Thoracic aorta (tissue), 2 donors: ENCODE measurements around the gene HUS1B. TPM values are rescaled to one million over a fixed set of nuclear protein-coding genes. Genes with fewer than 3 reads are reported as not detected.

Experiments
- ATAC-seq: fragments of 150-250 bp; one replicate; pipeline ENCODE4 v1.8.0; 2017; ENCODE audit warnings: low read depth; ENCODE audit not compliant: insufficient number of reproducible peaks, low FRiP score
- DNase-seq: peaks from one replicate; pipeline ENCODE4 v3.0.0-alpha.2; 2020; ENCODE audit warnings: low spot score
- H3K27ac ChIP-seq, 2 donors: fragments of 200-600 bp; sonication (generic); 1 replicate in 1 of 2; 2 replicates in 1 of 2; pipeline ENCODE4 v1.5.1; 2016; ENCODE audit warnings: mild to moderate bottlenecking in 2 of 2, moderate library complexity in 2 of 2
- H3K27me3 ChIP-seq: fragments of 200-600 bp; sonication (generic); replicated peaks from 2 replicates; pipeline ENCODE4 v1.6.0; 2016; ENCODE audit warnings: mild to moderate bottlenecking; ENCODE audit not compliant: insufficient read depth
- H3K36me3 ChIP-seq: fragments of 200-600 bp; sonication (generic); one replicate; pipeline ENCODE4 v1.5.1; 2016
- H3K4me1 ChIP-seq, 2 donors: fragments of 200-600 bp; sonication (generic); 1 replicate in 1 of 2; 2 replicates in 1 of 2; pipeline versions ENCODE4 v1.5.1 to v1.6.0; 2016; ENCODE audit warnings: low read depth in 2 of 2, mild to moderate bottlenecking in 1 of 2; ENCODE audit not compliant: control insufficient read depth in 1 of 2
- H3K4me3 ChIP-seq: fragments of 200-600 bp; sonication (generic); 2 replicates; pipeline ENCODE4 v1.5.1; 2016; ENCODE audit warnings: mild to moderate bottlenecking
- H3K9me3 ChIP-seq: fragments of 200-600 bp; sonication (generic); 2 replicates; pipeline ENCODE4 v1.5.1; 2016
- total RNA-seq, 2 donors: library from RNA; depleted of rRNA; stranded (reverse); fragments of >200 nt; gene quantifications; one replicate each; pipeline versions ENCODE4 v1.1.0 to v1.2.3, GENCODE V29; 2016
- TF ChIP-seq, protein P1 (sequence below): fragments of 200-600 bp; sonication (generic); IDR thresholded peaks from one replicate; pipeline ENCODE4 v1.5.1; 2019; ENCODE audit warnings: antibody characterized with exemption

HUS1B gene
- total RNA-seq, 2 donors from 2014 or later, result 0.71 to 2.6 TPM

DNA sequence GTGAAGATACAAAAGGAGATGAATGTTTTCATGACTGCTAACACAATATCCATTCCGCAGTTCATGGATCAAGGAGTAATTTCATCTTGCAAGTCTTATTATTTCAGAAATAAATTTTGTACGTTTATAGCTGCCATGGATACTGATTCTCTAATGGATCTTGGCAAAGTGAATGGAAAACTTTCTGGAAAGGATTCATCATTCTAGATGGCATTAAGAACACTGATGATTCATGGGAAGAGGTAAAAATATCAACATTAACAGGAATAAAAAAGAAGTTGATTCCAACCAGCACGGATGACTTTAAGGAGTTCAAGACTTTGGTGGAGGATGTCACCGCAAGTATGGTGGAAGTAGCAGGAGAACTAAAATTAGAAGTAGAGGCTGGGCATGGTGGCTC lies 2.8 kb downstream of the HUS1B start:
- ATAC-seq (no peak), DNase-seq (no peak)
- Histone ChIP-seq H3K9me3 (no peaks in the 10 kb centered on the region), H3K4me3 (no peak overlapping the region), H3K27ac (no peak overlapping the region), H3K36me3 (peaks cover 5% of the 10 kb centered on the region), H3K27me3 (no peaks in the 10 kb centered on the region), H3K4me1 (peaks cover 7 to 14% of the 10 kb centered on the region in 2 donors)
- TF ChIP-seq, protein P1, sequence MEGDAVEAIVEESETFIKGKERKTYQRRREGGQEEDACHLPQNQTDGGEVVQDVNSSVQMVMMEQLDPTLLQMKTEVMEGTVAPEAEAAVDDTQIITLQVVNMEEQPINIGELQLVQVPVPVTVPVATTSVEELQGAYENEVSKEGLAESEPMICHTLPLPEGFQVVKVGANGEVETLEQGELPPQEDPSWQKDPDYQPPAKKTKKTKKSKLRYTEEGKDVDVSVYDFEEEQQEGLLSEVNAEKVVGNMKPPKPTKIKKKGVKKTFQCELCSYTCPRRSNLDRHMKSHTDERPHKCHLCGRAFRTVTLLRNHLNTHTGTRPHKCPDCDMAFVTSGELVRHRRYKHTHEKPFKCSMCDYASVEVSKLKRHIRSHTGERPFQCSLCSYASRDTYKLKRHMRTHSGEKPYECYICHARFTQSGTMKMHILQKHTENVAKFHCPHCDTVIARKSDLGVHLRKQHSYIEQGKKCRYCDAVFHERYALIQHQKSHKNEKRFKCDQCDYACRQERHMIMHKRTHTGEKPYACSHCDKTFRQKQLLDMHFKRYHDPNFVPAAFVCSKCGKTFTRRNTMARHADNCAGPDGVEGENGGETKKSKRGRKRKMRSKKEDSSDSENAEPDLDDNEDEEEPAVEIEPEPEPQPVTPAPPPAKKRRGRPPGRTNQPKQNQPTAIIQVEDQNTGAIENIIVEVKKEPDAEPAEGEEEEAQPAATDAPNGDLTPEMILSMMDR, result no peak

DNA sequence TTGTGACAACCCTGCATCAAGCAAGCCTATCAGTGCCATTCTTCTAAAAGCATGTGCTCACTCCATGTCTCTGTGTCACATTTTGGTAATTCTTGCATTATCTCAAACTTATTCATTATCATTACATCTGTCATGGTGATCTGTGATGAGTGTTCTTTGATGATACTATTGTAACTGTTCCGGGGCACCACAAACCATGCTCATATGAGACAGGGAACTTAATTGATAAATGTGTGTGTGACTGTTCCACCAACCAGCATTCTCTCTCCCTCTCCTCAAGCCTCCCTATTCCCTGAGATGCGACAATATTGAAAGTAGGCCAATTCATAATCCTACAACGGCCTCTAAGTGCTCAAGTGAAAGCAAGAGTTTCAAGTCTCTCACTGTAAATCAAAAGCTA lies 4.0 kb downstream of the HUS1B start:
- H3K4me3 ChIP-seq, result no peak overlapping the region
- no peaks in the 10 kb centered on the region for H3K27me3 ChIP-seq
- TF ChIP-seq, protein P1, result no peak
- no peak overlapping the region for H3K27ac ChIP-seq
- peaks cover 2 to 6% of the 10 kb centered on the region in 2 donors for H3K4me1 ChIP-seq
- no peaks in the 10 kb centered on the region for H3K9me3 ChIP-seq
- peaks cover 5% of the 10 kb centered on the region for H3K36me3 ChIP-seq
- DNase-seq, result no peak
- ATAC-seq, result no peak

DNA sequence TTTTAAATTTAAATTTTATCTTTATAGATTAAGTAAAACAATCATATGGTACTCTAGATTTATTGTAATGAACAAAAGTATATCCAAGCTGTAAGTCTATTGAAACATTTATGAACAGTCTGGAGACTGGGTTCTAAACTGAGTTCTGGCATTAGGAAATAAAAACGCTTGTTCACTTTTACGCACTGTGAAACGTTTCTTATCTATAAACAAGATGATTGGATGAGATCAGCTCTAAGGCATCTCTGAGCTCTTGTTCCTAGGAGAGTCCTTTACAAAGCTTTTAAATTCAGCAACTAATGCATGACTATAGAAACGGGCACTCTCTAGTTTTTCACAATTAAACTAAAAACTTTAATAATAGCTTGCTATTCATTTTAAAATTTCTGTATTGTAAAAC lies 6.8 kb downstream of the HUS1B start:
- Histone ChIP-seq H3K4me3 (no peak overlapping the region), H3K36me3 (no peaks in the 10 kb centered on the region), H3K4me1 (no peaks in the 10 kb centered on the region), H3K9me3 (no peaks in the 10 kb centered on the region), H3K27me3 (no peaks in the 10 kb centered on the region), H3K27ac (no peak overlapping the region)
- TF ChIP-seq, protein P1, result no peak
- no peak for ATAC-seq
- no peak for DNase-seq

DNA sequence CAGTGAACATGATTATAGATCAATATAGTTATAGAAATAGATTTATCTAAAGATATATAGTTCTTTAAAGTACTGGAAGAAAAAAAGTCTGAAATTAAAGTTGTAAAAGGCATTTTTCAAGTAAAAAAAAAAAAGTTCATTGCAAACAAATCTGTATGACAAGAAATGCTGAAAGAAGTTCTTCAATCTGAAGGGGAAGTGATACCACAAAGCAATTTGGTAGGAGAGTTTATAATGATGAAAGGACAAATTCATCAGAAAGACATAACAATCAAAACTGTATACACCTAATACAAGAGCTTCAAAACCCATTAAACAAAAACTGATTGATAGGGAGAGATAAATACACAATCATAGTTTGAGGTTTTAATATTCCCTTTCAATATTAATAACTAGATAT lies 14.1 kb downstream of the HUS1B start:
- no peak overlapping the region for H3K27ac ChIP-seq
- H3K9me3 ChIP-seq, result no peaks in the 10 kb centered on the region
- H3K4me3 ChIP-seq, result no peak overlapping the region
- no peak for ATAC-seq
- no peaks in the 10 kb centered on the region for H3K27me3 ChIP-seq
- DNase-seq, result no peak
- TF ChIP-seq, protein P1, result no peak
- H3K36me3 ChIP-seq, result no peaks in the 10 kb centered on the region
- H3K4me1 ChIP-seq, result no peaks in the 10 kb centered on the region

DNA sequence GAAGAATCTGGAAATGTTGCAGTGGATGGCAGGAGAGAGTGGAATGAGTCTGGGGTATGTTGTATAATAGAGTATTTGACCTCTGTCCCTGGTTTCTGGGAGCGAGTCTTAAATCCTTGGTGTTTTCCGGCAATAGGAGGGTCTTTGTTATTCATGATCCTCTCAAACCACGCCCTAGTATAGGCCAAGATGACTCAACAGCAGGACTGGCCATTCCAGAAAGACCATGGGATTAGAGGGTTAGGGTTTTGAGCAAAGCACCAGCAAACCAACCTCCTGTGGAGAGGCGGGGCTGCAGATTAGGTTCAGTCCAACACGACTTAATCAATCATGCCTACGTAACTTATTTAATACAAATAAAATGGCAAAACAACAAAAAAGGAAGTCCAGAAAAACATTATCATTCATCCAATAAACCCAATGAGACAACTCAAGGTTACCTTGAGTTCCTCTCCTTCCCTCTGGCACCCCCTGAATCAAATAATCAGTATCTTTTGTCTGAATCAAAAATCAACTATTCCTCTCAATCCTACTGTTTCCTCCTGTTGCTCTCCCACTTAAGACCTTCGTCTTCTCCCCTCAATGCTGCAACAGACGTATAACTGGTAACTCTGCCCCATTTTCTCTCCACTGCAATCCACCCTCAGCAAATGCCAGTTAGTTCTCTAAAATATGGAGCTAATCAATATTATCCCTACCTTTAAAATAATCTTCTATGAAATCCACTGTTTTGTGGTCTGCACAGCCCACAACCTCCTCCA lies 15.5 kb downstream of the HUS1B start:
- TF ChIP-seq, protein P1, result no peak
- H3K36me3 ChIP-seq, result no peaks in the 10 kb centered on the region
- no peaks in the 10 kb centered on the region for H3K9me3 ChIP-seq
- no peaks in the 10 kb centered on the region for H3K27me3 ChIP-seq
- H3K27ac ChIP-seq, result no peak overlapping the region
- no peaks in the 10 kb centered on the region for H3K4me1 ChIP-seq
- DNase-seq (no peak), ATAC-seq (no peak)
- H3K4me3 ChIP-seq, result no peak overlapping the region
